Right lobe of liver (tissue), 6 donors: Measurements from ENCODE around the gene EXOC7. TPM values are rescaled to one million over a fixed set of nuclear protein-coding genes. Genes with fewer than 3 reads are reported as not detected.

ENCODE experiments used
- ATAC-seq, 4 donors: fragments of 200-7000 bp; cut with Tn5 transposase; one replicate each; pipeline ENCODE4 v1.9.1; 2020; ENCODE audit warnings: mild to moderate bottlenecking in 4 of 4, moderate library complexity in 4 of 4
- DNase-seq, 3 donors: peaks; one replicate each; pipeline ENCODE4 v3.0.0-alpha.2; 2020
- H3K27ac ChIP-seq, 3 donors: fragments of 200-600 bp; one replicate each; pipeline ENCODE4 v1.8.0; 2022
- H3K27me3 ChIP-seq, 2 donors: fragments of 200-600 bp; one replicate each; pipeline ENCODE4 v1.8.0; 2022
- H3K36me3 ChIP-seq, 4 donors: fragments of 200-600 bp; sonication (generic) in 1 of 4; one replicate each; pipeline versions ENCODE4 v1.5.1 to v1.8.0; 2017 to 2022; ENCODE audit warnings: control low read depth in 1 of 4
- H3K4me1 ChIP-seq, 4 donors: fragments of 200-600 bp; sonication (generic) in 1 of 4; one replicate each; pipeline versions ENCODE4 v1.5.1 to v1.8.0; 2017 to 2022; ENCODE audit warnings: control low read depth in 1 of 4
- H3K4me3 ChIP-seq, 3 donors: fragments of 200-600 bp; one replicate each; pipeline ENCODE4 v1.8.0; 2022
- H3K9me3 ChIP-seq, 4 donors: fragments of 200-600 bp; sonication (generic) in 1 of 4; one replicate each; pipeline versions ENCODE4 v1.5.1 to v1.8.0; 2017 to 2022; ENCODE audit warnings: control low read depth in 1 of 4
- CTCF ChIP-seq, 4 donors: fragments of 200-600 bp in 3 of 4; fragments of 450-650 bp in 1 of 4; IDR thresholded peaks; one replicate each; pipeline versions ENCODE4 v1.5.1 to v1.8.0; 2016 to 2022; ENCODE audit warnings: antibody characterized with exemption in 4 of 4, mild to moderate bottlenecking in 2 of 4
- POLR2A ChIP-seq: fragments of 450-650 bp; IDR thresholded peaks from one replicate; pipeline ENCODE4 v1.6.1; 2017; ENCODE audit warnings: antibody characterized with exemption, mild to moderate bottlenecking
- WGBS: methylation state at CpG from one replicate; pipeline ENCODE4 v1.1.6; 2018; ENCODE audit warnings: low coverage, low lambda C conversion rate; ENCODE audit not compliant: insufficient coverage; ENCODE audit errors: missing lambda C conversion rate; 5-methylcytosine and 5-hydroxymethylcytosine counted together
- intact Hi-C, 2 donors: fragments of 100-400 bp; cut with DNase I; formaldehyde crosslinking; loops; one replicate each; pipeline versions ENCODE4 v1.11.2 to v1.14.1; 2022
- total RNA-seq, 6 experiments: library from RNA; depleted of rRNA in 2 of 6; stranded (reverse); fragments of >200 nt in 2 of 6; fragmentation: NEBNext Ultra II Directional in 3 of 6; extraction: Animal tissue kit (Norgen Biotek cat#: 25700) in 3 of 6; gene quantifications; one replicate each; pipeline versions ENCODE4 v1.1.0 to v1.2.4, GENCODE V29; 2016 to 2023
- donor health status: DM: no; HTN: yes; CAD: no.
- donor health status: DM: no; HTN: no; CAD: no.
- donor health status: DM: no; HTN: no; CAD: no.
- donor health status: DM: no; HTN: yes; CAD: no.
- donor health status: DM: no; HTN: yes; CAD: no.

EXOC7 gene
- total RNA-seq, 6 experiments from 2014 or later, result 38.5 to 57.9 (median 50.6) TPM

DNA sequence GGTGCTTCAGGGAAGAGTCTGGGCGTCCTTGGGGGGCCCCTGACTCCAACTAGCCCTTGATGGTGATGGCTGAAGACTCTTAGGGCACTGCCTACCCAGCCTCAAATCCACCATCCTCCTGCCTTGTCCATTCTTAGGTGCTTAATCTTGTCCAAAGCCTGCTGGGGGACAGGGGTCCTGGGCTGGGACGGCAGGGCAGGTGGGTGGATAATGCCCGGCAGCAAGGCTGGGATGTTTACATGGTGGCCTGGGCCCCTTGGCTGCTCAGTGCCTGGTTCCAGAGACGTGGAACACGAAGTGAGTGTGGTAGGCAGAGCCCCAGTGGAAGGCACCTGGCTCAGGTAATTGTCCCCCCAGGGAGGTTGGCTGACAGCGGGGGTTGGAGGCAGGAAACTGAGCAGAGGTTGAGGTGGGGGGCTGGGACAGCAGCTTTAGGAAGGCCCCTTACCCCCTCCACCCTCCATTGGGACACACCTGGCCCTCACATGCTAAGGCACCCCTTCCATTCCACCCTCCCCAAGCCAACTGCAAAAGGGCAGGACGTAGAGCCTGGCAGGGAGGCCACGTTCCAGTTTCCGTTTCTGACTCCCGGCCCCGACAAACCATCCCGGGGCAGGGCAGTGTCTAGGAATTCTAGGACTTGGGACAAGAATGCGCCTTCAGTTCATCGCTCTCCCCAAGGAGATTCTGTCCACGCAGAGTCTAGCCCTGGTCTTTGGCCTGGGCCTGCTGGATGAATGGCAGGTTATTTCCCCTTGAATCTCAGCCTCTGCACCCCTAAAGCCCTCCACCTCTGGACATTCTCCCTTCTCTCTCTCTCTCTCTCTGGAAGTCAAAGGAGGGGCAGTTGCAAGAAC, 35.5 kb upstream of the EXOC7 start:
- DNase-seq (peak in 1 of 3 donors; percentile 11), ATAC-seq (no peak)
- intact Hi-C loops, result no loop called here
- H3K36me3 ChIP-seq, result no peaks in the 10 kb centered on the region
- no peak overlapping the region for H3K27ac ChIP-seq
- H3K4me1 ChIP-seq, result peaks cover 0 to 10% (median 4%) of the 10 kb centered on the region in 4 donors
- WGBS, result no CpG with 5 or more reads among the region's 15 CpGs
- TF ChIP-seq CTCF (IDR thresholded peaks at IDR 0.05) (no peak), POLR2A (no peak)
- H3K27me3 ChIP-seq, result peaks cover 0 to 9% of the 10 kb centered on the region in 2 donors
- H3K4me3 ChIP-seq, result no peak overlapping the region
- no peaks in the 10 kb centered on the region for H3K9me3 ChIP-seq

DNA sequence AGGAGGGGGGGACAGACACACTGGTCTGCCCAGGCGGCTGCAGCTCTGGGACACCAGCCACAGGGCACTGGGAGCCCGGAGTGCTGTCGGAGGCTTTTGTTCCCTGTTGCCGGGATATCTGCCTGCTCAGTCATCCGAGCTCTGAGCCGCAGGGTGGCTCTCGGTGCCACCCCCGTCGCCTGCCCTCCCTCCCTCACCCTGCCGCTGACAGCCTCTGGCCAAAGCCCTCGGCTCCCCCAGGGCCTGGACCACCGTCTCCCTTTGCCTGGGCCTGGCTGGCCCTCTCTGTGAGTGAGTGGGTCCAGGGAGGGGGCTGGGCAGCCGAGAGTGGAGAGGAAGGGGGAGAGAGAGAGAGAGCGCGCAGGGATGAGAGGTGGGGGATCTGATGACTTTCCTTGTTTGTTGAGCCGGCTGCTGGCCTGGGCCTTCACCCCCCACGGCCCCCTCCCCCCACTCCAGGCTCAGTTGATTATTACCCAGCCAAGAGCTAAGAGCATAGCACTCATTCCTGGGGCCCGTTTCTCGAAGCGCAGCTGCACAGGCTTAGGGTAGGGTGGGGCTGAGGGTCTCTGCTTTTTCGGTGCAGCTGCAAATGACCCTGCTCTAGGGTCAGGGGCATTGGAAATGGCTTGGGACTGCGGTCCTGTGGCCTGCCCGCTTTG, 34.8 kb upstream of the EXOC7 start:
- WGBS, result 15% methylated on average over 5 of the region's 23 CpGs
- Histone ChIP-seq H3K27ac (no peak overlapping the region), H3K9me3 (no peaks in the 10 kb centered on the region), H3K27me3 (peaks cover 0 to 9% of the 10 kb centered on the region in 2 donors), H3K4me3 (no peak overlapping the region), H3K4me1 (peaks cover 0 to 10% (median 4%) of the 10 kb centered on the region in 4 donors), H3K36me3 (no peaks in the 10 kb centered on the region)
- DNase-seq (peak in 1 of 3 donors; percentile 17), ATAC-seq (peak in 1 of 4 donors; percentile 12)
- no peak for TF ChIP-seq POLR2A
- TF ChIP-seq CTCF (IDR thresholded peaks at IDR 0.05), result no peak
- intact Hi-C loops, result no loop called here

GRCh38 chr17:76137351-76138233, 34.0 kb upstream of the EXOC7 start:
- DNase-seq, result peak in 2 of 3 donors; percentile 17 to 47
- 34% methylated on average over 12 of the region's 54 CpGs for WGBS
- no peak for ATAC-seq
- Histone ChIP-seq H3K4me1 (peaks cover 0 to 10% (median 4%) of the 10 kb centered on the region in 4 donors), H3K36me3 (no peaks in the 10 kb centered on the region), H3K27ac (no peak overlapping the region), H3K9me3 (no peaks in the 10 kb centered on the region), H3K27me3 (peaks cover 0 to 9% of the 10 kb centered on the region in 2 donors), H3K4me3 (no peak overlapping the region)
- intact Hi-C loops, result no loop called here
- TF ChIP-seq POLR2A (no peak), CTCF (IDR thresholded peaks at IDR 0.05) (no peak)

GRCh38 chr17:76137001-76137350, 33.4 kb upstream of the EXOC7 start:
- 75% methylated on average over 5 of the region's 7 CpGs for WGBS
- Histone ChIP-seq H3K9me3 (no peaks in the 10 kb centered on the region), H3K27me3 (peaks cover 0 to 9% of the 10 kb centered on the region in 2 donors), H3K36me3 (no peaks in the 10 kb centered on the region), H3K4me3 (no peak overlapping the region), H3K27ac (no peak overlapping the region), H3K4me1 (peaks cover 0 to 10% (median 4%) of the 10 kb centered on the region in 4 donors)
- no peak for ATAC-seq
- intact Hi-C loops, result no loop called here
- DNase-seq, result no peak
- no peak for TF ChIP-seq CTCF (IDR thresholded peaks at IDR 0.05)
- no peak for TF ChIP-seq POLR2A
